Uterus (tissue), 2 donors: ENCODE results near the gene XXYLT1.

Experiments used
- POLR2A ChIP-seq, 2 donors: fragments of 450-650 bp; IDR thresholded peaks; one replicate each; pipeline ENCODE4 v1.6.1; 2016; ENCODE audit warnings: antibody characterized with exemption in 2 of 2, mild to moderate bottlenecking in 1 of 2, moderate library complexity in 1 of 2
- TF ChIP-seq, protein P1 (sequence below), 4 experiments: fragments of 200-600 bp in 2 of 4; fragments of 450-650 bp in 2 of 4; sonication (generic) in 2 of 4; IDR thresholded peaks; one replicate each; pipeline ENCODE4 v1.5.1; 2016 to 2019; ENCODE audit warnings: antibody characterized with exemption in 4 of 4, mild to moderate bottlenecking in 2 of 4, moderate library complexity in 1 of 4

DNA sequence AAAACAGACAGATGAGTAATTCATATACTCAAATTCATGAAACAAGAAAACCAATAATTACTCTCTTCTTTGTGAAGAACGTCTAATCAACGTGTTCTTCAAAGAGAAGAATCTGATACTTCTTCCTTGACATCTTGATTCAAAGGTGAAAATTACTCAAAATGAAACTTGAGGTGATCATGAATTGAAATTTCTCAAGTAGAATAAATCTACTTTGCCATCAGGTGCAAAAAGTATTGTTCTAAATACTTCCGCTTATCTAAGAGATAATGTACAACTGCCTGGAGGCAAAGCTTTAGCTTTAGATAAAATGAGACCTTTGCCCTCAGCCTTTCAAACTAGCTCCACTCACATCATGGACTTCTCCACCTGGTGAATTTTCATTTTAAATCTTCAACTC, 13.9 kb upstream of the XXYLT1 start:
- no peak for TF ChIP-seq POLR2A (IDR thresholded peaks at IDR 0.05)
- TF ChIP-seq, protein P1, sequence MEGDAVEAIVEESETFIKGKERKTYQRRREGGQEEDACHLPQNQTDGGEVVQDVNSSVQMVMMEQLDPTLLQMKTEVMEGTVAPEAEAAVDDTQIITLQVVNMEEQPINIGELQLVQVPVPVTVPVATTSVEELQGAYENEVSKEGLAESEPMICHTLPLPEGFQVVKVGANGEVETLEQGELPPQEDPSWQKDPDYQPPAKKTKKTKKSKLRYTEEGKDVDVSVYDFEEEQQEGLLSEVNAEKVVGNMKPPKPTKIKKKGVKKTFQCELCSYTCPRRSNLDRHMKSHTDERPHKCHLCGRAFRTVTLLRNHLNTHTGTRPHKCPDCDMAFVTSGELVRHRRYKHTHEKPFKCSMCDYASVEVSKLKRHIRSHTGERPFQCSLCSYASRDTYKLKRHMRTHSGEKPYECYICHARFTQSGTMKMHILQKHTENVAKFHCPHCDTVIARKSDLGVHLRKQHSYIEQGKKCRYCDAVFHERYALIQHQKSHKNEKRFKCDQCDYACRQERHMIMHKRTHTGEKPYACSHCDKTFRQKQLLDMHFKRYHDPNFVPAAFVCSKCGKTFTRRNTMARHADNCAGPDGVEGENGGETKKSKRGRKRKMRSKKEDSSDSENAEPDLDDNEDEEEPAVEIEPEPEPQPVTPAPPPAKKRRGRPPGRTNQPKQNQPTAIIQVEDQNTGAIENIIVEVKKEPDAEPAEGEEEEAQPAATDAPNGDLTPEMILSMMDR (IDR thresholded peaks at IDR 0.05) = no peak
